Activated T-helper 17 cell treated with anti-CD3 and anti-CD28 coated beads, Interleukin-2, amount 50 U/mL, for 72 hours (primary cell): ENCODE data around the gene TOLLIP. TPM values are rescaled to one million over a fixed set of nuclear protein-coding genes. Genes with fewer than 3 reads are reported as not detected.
A peak's percentile ranks its signal among the peaks of the same experiment; 100 is the strongest.
"Not testable (repeated sequence)": the region's sequence is repeated elsewhere in the genome, so short reads cannot be mapped to it uniquely, and the experiment has no call there.

Experiments
- ATAC-seq: fragments of 150-1000 bp; cut with Tn5 transposase; replicated peaks from 2 replicates; pipeline ENCODE4 v1.10.0; 2021; ENCODE audit warnings: mild to moderate bottlenecking, moderate library complexity
- H3K27ac Mint-ChIP-seq: one replicate; pipeline ENCODE4 v1.8.0; 2022; ENCODE audit warnings: mixed read lengths
- H3K27me3 Mint-ChIP-seq: one replicate; pipeline ENCODE4 v1.8.0; 2022; ENCODE audit warnings: mixed read lengths
- H3K36me3 Mint-ChIP-seq: one replicate; pipeline ENCODE4 v1.8.0; 2022; ENCODE audit warnings: low read depth, mild to moderate bottlenecking, mixed read lengths
- H3K4me1 Mint-ChIP-seq: one replicate; pipeline ENCODE4 v1.8.0; 2022; ENCODE audit warnings: mixed read lengths
- H3K4me3 Mint-ChIP-seq: one replicate; pipeline ENCODE4 v1.8.0; 2022; ENCODE audit warnings: mild to moderate bottlenecking, mixed read lengths
- H3K9me3 Mint-ChIP-seq: one replicate; pipeline ENCODE4 v1.8.0; 2022; ENCODE audit warnings: mixed read lengths
- total RNA-seq, 2 donors: library from RNA; stranded (reverse); gene quantifications; one replicate each; pipeline ENCODE4 v1.2.3, GENCODE V29; 2022

TOLLIP gene
- total RNA-seq, result 10 to 100 TPM; 27.6 to 30.8 TPM

- Mint-ChIP-seq H3K27ac (peak within 1 kb of the TSS; percentile 87), H3K9me3 (peaks cover 4% of the 10 kb centered on the region), H3K27me3 (no peaks in the 10 kb centered on the region), H3K4me3 (peak within 1 kb of the TSS; percentile 84), H3K36me3 (peaks cover 5% of the 10 kb centered on the region), H3K4me1 (peaks cover 18% of the 10 kb centered on the region)
- peak; percentile 93 for ATAC-seq
These were observed at the start of gene TOLLIP for GRCh38 chr11:1309498-1310317. Gene TOLLIP (minus strand): TSS chr11:1309632. CDS start chr11:1309498, 134 bp downstream.

GRCh38 chr11:1358931-1359330 lies 49.5 kb upstream of the TOLLIP start:
- not testable (repeated sequence) for ATAC-seq, H3K36me3 Mint-ChIP-seq, H3K4me1 Mint-ChIP-seq, H3K4me3 Mint-ChIP-seq, H3K9me3 Mint-ChIP-seq, H3K27ac Mint-ChIP-seq
- peaks cover 16% of the 10 kb centered on the region for H3K27me3 Mint-ChIP-seq

GRCh38 chr11:1358286-1358685 lies 48.9 kb upstream of the TOLLIP start:
- ATAC-seq, result no peak
- no peak overlapping the region for H3K4me3 Mint-ChIP-seq
- H3K9me3 Mint-ChIP-seq, result no peaks in the 10 kb centered on the region
- H3K27me3 Mint-ChIP-seq, result peaks cover 16% of the 10 kb centered on the region
- H3K4me1 Mint-ChIP-seq, result peaks cover 9% of the 10 kb centered on the region
- H3K27ac Mint-ChIP-seq, result no peak overlapping the region
- no peaks in the 10 kb centered on the region for H3K36me3 Mint-ChIP-seq

GRCh38 chr11:1356478-1356960 lies 47.1 kb upstream of the TOLLIP start:
- H3K9me3 Mint-ChIP-seq, result no peaks in the 10 kb centered on the region
- peaks cover 16% of the 10 kb centered on the region for H3K27me3 Mint-ChIP-seq
- H3K36me3 Mint-ChIP-seq, result no peaks in the 10 kb centered on the region
- H3K27ac Mint-ChIP-seq, result no peak overlapping the region
- no peak overlapping the region for H3K4me3 Mint-ChIP-seq
- H3K4me1 Mint-ChIP-seq, result peaks cover 9% of the 10 kb centered on the region
- ATAC-seq, result no peak

- peaks cover 9% of the 10 kb centered on the region for H3K4me1 Mint-ChIP-seq
- no peaks in the 10 kb centered on the region for H3K9me3 Mint-ChIP-seq
- H3K4me3 Mint-ChIP-seq, result no peak overlapping the region
- H3K27ac Mint-ChIP-seq, result no peak overlapping the region
- peaks cover 16% of the 10 kb centered on the region for H3K27me3 Mint-ChIP-seq
- no peaks in the 10 kb centered on the region for H3K36me3 Mint-ChIP-seq
- no peak for ATAC-seq
These were observed 46.6 kb upstream of the TOLLIP start for GRCh38 chr11:1356007-1356435.

GRCh38 chr11:1354125-1354938 lies 44.9 kb upstream of the TOLLIP start:
- Mint-ChIP-seq H3K4me1 (peaks cover 9% of the 10 kb centered on the region), H3K27me3 (peaks cover 16% of the 10 kb centered on the region), H3K4me3 (no peak overlapping the region), H3K36me3 (no peaks in the 10 kb centered on the region), H3K27ac (no peak overlapping the region), H3K9me3 (no peaks in the 10 kb centered on the region)
- ATAC-seq, result no peak

GRCh38 chr11:1353383-1354124 lies 44.1 kb upstream of the TOLLIP start:
- Mint-ChIP-seq H3K4me1 (peaks cover 9% of the 10 kb centered on the region), H3K4me3 (no peak overlapping the region), H3K9me3 (no peaks in the 10 kb centered on the region), H3K27me3 (peaks cover 16% of the 10 kb centered on the region), H3K27ac (no peak overlapping the region), H3K36me3 (no peaks in the 10 kb centered on the region)
- ATAC-seq, result no peak

- peaks cover 16% of the 10 kb centered on the region for H3K27me3 Mint-ChIP-seq
- H3K36me3 Mint-ChIP-seq, result no peaks in the 10 kb centered on the region
- no peak overlapping the region for H3K27ac Mint-ChIP-seq
- peaks cover 9% of the 10 kb centered on the region for H3K4me1 Mint-ChIP-seq
- ATAC-seq, result no peak
- no peak overlapping the region for H3K4me3 Mint-ChIP-seq
- H3K9me3 Mint-ChIP-seq, result no peaks in the 10 kb centered on the region
These were observed 43.4 kb upstream of the TOLLIP start for GRCh38 chr11:1352696-1353382.

- H3K27ac Mint-ChIP-seq, result no peak overlapping the region
- no peak for ATAC-seq
- H3K36me3 Mint-ChIP-seq, result no peaks in the 10 kb centered on the region
- H3K4me1 Mint-ChIP-seq, result peaks cover 5% of the 10 kb centered on the region
- peaks cover 10% of the 10 kb centered on the region for H3K27me3 Mint-ChIP-seq
- H3K9me3 Mint-ChIP-seq, result no peaks in the 10 kb centered on the region
- H3K4me3 Mint-ChIP-seq, result no peak overlapping the region
These were observed 42.0 kb upstream of the TOLLIP start for GRCh38 chr11:1351278-1351937.

GRCh38 chr11:1350086-1350725 lies 40.8 kb upstream of the TOLLIP start:
- ATAC-seq, result no peak
- Mint-ChIP-seq H3K36me3 (no peaks in the 10 kb centered on the region), H3K9me3 (no peaks in the 10 kb centered on the region), H3K4me1 (no peaks in the 10 kb centered on the region), H3K4me3 (no peak overlapping the region), H3K27ac (no peak overlapping the region), H3K27me3 (peaks cover 5% of the 10 kb centered on the region)

- Mint-ChIP-seq H3K4me1 (no peaks in the 10 kb centered on the region), H3K4me3 (no peak overlapping the region), H3K36me3 (no peaks in the 10 kb centered on the region), H3K27ac (no peak overlapping the region), H3K27me3 (no peaks in the 10 kb centered on the region), H3K9me3 (no peaks in the 10 kb centered on the region)
- no peak for ATAC-seq
These were observed 40.1 kb upstream of the TOLLIP start for GRCh38 chr11:1349327-1350041.

- no peaks in the 10 kb centered on the region for H3K36me3 Mint-ChIP-seq
- no peak for ATAC-seq
- no peaks in the 10 kb centered on the region for H3K4me1 Mint-ChIP-seq
- no peaks in the 10 kb centered on the region for H3K9me3 Mint-ChIP-seq
- no peak overlapping the region for H3K27ac Mint-ChIP-seq
- no peaks in the 10 kb centered on the region for H3K27me3 Mint-ChIP-seq
- no peak overlapping the region for H3K4me3 Mint-ChIP-seq
These were observed 39.4 kb upstream of the TOLLIP start for GRCh38 chr11:1348796-1349326.
